Uterus (tissue), 2 donors: ENCODE data around the gene YPEL2.

Experiments used
- POLR2A ChIP-seq, 2 donors: fragments of 450-650 bp; IDR thresholded peaks; one replicate each; pipeline ENCODE4 v1.6.1; 2016; ENCODE audit warnings: antibody characterized with exemption in 2 of 2, mild to moderate bottlenecking in 1 of 2, moderate library complexity in 1 of 2
- TF ChIP-seq, protein P1 (sequence below), 4 experiments: fragments of 200-600 bp in 2 of 4; fragments of 450-650 bp in 2 of 4; sonication (generic) in 2 of 4; IDR thresholded peaks; one replicate each; pipeline ENCODE4 v1.5.1; 2016 to 2019; ENCODE audit warnings: antibody characterized with exemption in 4 of 4, mild to moderate bottlenecking in 2 of 4, moderate library complexity in 1 of 4

DNA sequence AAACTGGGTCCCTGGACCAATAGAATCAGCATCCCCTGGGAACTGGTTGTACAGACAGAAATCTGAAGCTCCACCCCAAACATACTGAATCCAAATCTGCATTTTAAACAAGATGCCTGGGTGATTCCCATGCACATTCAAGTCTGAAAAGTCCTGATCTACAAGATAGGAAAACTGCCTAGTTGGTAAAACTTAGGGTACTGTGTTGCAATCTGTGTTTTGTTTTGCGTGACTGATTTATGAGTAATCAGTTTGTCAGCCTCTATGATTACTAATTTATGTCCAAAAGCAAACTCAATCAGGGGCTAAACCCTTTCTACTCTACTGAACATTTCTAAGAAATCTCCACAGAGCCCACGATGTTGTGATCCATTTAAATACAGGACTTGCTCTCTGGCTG, 103.8 kb downstream of the YPEL2 start:
- no peak for TF ChIP-seq POLR2A (IDR thresholded peaks at IDR 0.05)
- TF ChIP-seq, protein P1, sequence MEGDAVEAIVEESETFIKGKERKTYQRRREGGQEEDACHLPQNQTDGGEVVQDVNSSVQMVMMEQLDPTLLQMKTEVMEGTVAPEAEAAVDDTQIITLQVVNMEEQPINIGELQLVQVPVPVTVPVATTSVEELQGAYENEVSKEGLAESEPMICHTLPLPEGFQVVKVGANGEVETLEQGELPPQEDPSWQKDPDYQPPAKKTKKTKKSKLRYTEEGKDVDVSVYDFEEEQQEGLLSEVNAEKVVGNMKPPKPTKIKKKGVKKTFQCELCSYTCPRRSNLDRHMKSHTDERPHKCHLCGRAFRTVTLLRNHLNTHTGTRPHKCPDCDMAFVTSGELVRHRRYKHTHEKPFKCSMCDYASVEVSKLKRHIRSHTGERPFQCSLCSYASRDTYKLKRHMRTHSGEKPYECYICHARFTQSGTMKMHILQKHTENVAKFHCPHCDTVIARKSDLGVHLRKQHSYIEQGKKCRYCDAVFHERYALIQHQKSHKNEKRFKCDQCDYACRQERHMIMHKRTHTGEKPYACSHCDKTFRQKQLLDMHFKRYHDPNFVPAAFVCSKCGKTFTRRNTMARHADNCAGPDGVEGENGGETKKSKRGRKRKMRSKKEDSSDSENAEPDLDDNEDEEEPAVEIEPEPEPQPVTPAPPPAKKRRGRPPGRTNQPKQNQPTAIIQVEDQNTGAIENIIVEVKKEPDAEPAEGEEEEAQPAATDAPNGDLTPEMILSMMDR (IDR thresholded peaks at IDR 0.05): no peak
